A549 treated with AZD9567 at 1 μM for 4 hours (cell line): Measurements from ENCODE around the gene LRRC61. TPM values are rescaled to one million over a fixed set of nuclear protein-coding genes. Genes with fewer than 3 reads are reported as not detected.

ENCODE experiments used
- total RNA-seq: library from RNA; stranded (reverse); fragments of 200-300 nt; extraction: Qiagen RNA extraction; gene quantifications from 5 replicates; pipeline ENCODE4 v1.2.3, GENCODE V29; 2022; ENCODE audit not compliant: insufficient read depth

Gene LRRC61
- 0.09 to 0.20 TPM (median 0.09 TPM) in 3 of 5 replicates, not detected in the others for total RNA-seq

GRCh38 chr7:150322833-150323681 lies at the start of gene LRRC61, which contains the start of gene ACTR3C:
TSS of gene LRRC61 (plus strand) at chr7:150323355. CDS start at chr7:150336862, 13,507 bp downstream.
TSS of gene ACTR3C (minus strand) at chr7:150323545. CDS start at chr7:150295296, 28,249 bp downstream.

GRCh38 chr7:150341263-150342120 lies 18.3 kb downstream of the LRRC61 start, which contains the start of gene RARRES2:
TSS of gene RARRES2 (minus strand) at chr7:150341629. CDS start at chr7:150340609, 1,020 bp downstream.

GRCh38 chr7:150368096-150368883 lies 45.1 kb downstream of the LRRC61 start, which contains the start of gene REPIN1:
TSS of gene REPIN1 (plus strand) at chr7:150368822. CDS start at chr7:150369712, 890 bp downstream.

GRCh38 chr7:150378853-150379440 lies 55.8 kb downstream of the LRRC61 start, which contains the start of gene ZNF775:
TSS of gene ZNF775 (plus strand) at chr7:150379330. CDS start at chr7:150388471, 9,141 bp downstream.

Other genes starting within 250 kb of the LRRC61 start
- gene ACTR3C, start 190 bp downstream of the LRRC61 start, total RNA-seq = 0.22 TPM in 1 of 5 replicates, not detected in the others
- not detected in 5 replicates for gene RARRES2, start 18.3 kb downstream of the LRRC61 start, total RNA-seq
- gene REPIN1, start 45.5 kb downstream of the LRRC61 start, total RNA-seq = 47.4 to 82.7 TPM (median 82.3 TPM) in 5 replicates
- 2.4 to 7.2 TPM (median 5.4 TPM) in 5 replicates for gene ZNF775, start 56.0 kb downstream of the LRRC61 start, total RNA-seq
- not detected in 5 replicates for gene GIMAP8, start 127.3 kb downstream of the LRRC61 start, total RNA-seq
- not detected in 5 replicates for gene GIMAP7, start 191.5 kb downstream of the LRRC61 start, total RNA-seq
- gene GIMAP4, start 244.0 kb downstream of the LRRC61 start, total RNA-seq = not detected in 5 replicates